Liver (tissue), 9 donors: ENCODE results near the gene CFAP45. TPM values are rescaled to one million over a fixed set of nuclear protein-coding genes. Genes with fewer than 3 reads are reported as not detected.

Experiments
- DNase-seq: peaks from one replicate; pipeline ENCODE4 v3.0.0-alpha.2; 2017; ENCODE audit warnings: low spot score
- H3K27ac ChIP-seq, 2 donors: one replicate each; pipeline ENCODE4 v1.7.0; 2013; ENCODE audit warnings: inconsistent platforms in 2 of 2, low read length in 2 of 2, control low read depth in 1 of 2, low read depth in 1 of 2, mild to moderate bottlenecking in 1 of 2
- H3K27me3 ChIP-seq, 4 donors: one replicate each; pipeline versions ENCODE4 v1.6.1 to v1.7.0; 2013; ENCODE audit warnings: low read length in 3 of 4, inconsistent platforms in 1 of 4, mild to moderate bottlenecking in 1 of 4, moderate library complexity in 1 of 4; ENCODE audit not compliant: control insufficient read depth in 4 of 4, insufficient read depth in 4 of 4
- H3K36me3 ChIP-seq, 4 donors: one replicate each; pipeline versions ENCODE4 v1.6.1 to v1.7.0; 2013; ENCODE audit warnings: low read length in 3 of 4, mild to moderate bottlenecking in 3 of 4, low read depth in 1 of 4, moderate library complexity in 1 of 4; ENCODE audit not compliant: control insufficient read depth in 4 of 4, insufficient read depth in 3 of 4
- H3K4me1 ChIP-seq, 4 donors: one replicate each; pipeline versions ENCODE4 v1.6.1 to v1.7.0; 2013; ENCODE audit warnings: low read length in 3 of 4, mild to moderate bottlenecking in 3 of 4, moderate library complexity in 1 of 4; ENCODE audit not compliant: control insufficient read depth in 4 of 4, insufficient read depth in 4 of 4
- H3K4me3 ChIP-seq, 3 donors: one replicate each; pipeline versions ENCODE4 v1.6.1 to v1.7.0; 2013; ENCODE audit warnings: low read length in 3 of 3, control low read depth in 1 of 3, low read depth in 1 of 3, mild to moderate bottlenecking in 1 of 3
- H3K9ac ChIP-seq, 2 donors: one replicate each; pipeline ENCODE4 v1.7.0; 2013; ENCODE audit warnings: low read length in 2 of 2, mild to moderate bottlenecking in 2 of 2, moderate library complexity in 2 of 2, control low read depth in 1 of 2, low read depth in 1 of 2
- H3K9me3 ChIP-seq, 4 donors: one replicate each; pipeline versions ENCODE4 v1.6.1 to v1.7.0; 2013; ENCODE audit warnings: low read length in 3 of 4; ENCODE audit not compliant: control insufficient read depth in 4 of 4
- ATF3 ChIP-seq: IDR thresholded peaks from 2 replicates; pipeline ENCODE4 v1.6.1; 2016; ENCODE audit warnings: antibody characterized with exemption
- EGR1 ChIP-seq, 2 donors: IDR thresholded peaks; 2 replicates each; pipeline ENCODE4 v1.6.1; 2016 to 2018; ENCODE audit warnings: antibody characterized with exemption in 2 of 2, low read depth in 2 of 2
- FOXA1 ChIP-seq: IDR thresholded peaks from 2 replicates; pipeline ENCODE4 v1.6.1; 2016; ENCODE audit warnings: antibody characterized with exemption
- FOXA2 ChIP-seq: IDR thresholded peaks from 2 replicates; pipeline ENCODE4 v1.6.1; 2016; ENCODE audit warnings: antibody characterized with exemption
- GABPA ChIP-seq, 2 donors: IDR thresholded peaks in 1 of 2; conservative IDR thresholded peaks in 1 of 2; 2 replicates each; pipeline ENCODE4 v1.6.1; 2016; ENCODE audit warnings: antibody characterized with exemption in 2 of 2, mild to moderate bottlenecking in 1 of 2, moderate library complexity in 1 of 2
- HNF4A ChIP-seq, 2 donors: conservative IDR thresholded peaks; 2 replicates each; pipeline ENCODE4 v1.6.1; 2016; ENCODE audit warnings: antibody characterized with exemption in 2 of 2, mild to moderate bottlenecking in 2 of 2
- HNF4G ChIP-seq: IDR thresholded peaks from 2 replicates; pipeline ENCODE4 v1.6.1; 2016; ENCODE audit warnings: antibody characterized with exemption
- JUND ChIP-seq, 2 donors: IDR thresholded peaks; 2 replicates each; pipeline ENCODE4 v1.6.1; 2016; ENCODE audit warnings: antibody characterized with exemption in 2 of 2
- NR2F2 ChIP-seq: IDR thresholded peaks from 2 replicates; pipeline ENCODE4 v1.6.1; 2016; ENCODE audit warnings: antibody characterized with exemption
- RAD21 ChIP-seq, 2 donors: IDR thresholded peaks; 2 replicates each; pipeline ENCODE4 v1.6.1; 2016; ENCODE audit warnings: antibody characterized with exemption in 2 of 2, mild to moderate bottlenecking in 2 of 2
- RXRA ChIP-seq, 2 donors: IDR thresholded peaks; 2 replicates each; pipeline ENCODE4 v1.6.1; 2017 to 2018; ENCODE audit warnings: antibody characterized with exemption in 2 of 2, mild to moderate bottlenecking in 1 of 2
- SP1 ChIP-seq: IDR thresholded peaks from 2 replicates; pipeline ENCODE4 v1.6.1; 2018; ENCODE audit warnings: antibody characterized with exemption, mild to moderate bottlenecking
- TAF1 ChIP-seq: conservative IDR thresholded peaks from 2 replicates; pipeline ENCODE4 v1.6.1; 2016; ENCODE audit warnings: antibody characterized with exemption, mild to moderate bottlenecking
- YY1 ChIP-seq: IDR thresholded peaks from 2 replicates; pipeline ENCODE4 v1.6.1; 2016; ENCODE audit warnings: antibody characterized with exemption, mild to moderate bottlenecking
- ZBTB33 ChIP-seq: IDR thresholded peaks from 2 replicates; pipeline ENCODE4 v1.6.1; 2016; ENCODE audit warnings: antibody characterized with exemption
- WGBS: extraction: QIAGEN DNeasy Blood & Tissue Kit; methylation state at CpG from one replicate; pipeline ENCODE4 v1.1.7; 2013; 5-methylcytosine and 5-hydroxymethylcytosine counted together
- polyA plus RNA-seq, 2 donors: library from polyadenylated mRNA; stranded (reverse) in 1 of 2; unstranded in 1 of 2; fragments of 200-250 nt in 1 of 2; fragments of >200 nt in 1 of 2; fragmentation: Nextera tagmentation in 1 of 2; extraction: Ambion mirVana in 1 of 2; gene quantifications; one replicate each; pipeline versions ENCODE4 v1.2.1 to v1.2.3, GENCODE V29; 2013 to 2015
- total RNA-seq, 2 donors: library from RNA; depleted of rRNA; stranded (reverse); fragments of >200 nt; gene quantifications; one replicate each; pipeline ENCODE4 v1.2.3, GENCODE V29; 2014
- TF ChIP-seq, protein P1 (sequence below): fragments of 150-350 bp; IDR thresholded peaks from 2 replicates; pipeline ENCODE4 v1.5.1; 2017; ENCODE audit warnings: improper control_type of control experiment, low read depth, low read length; ENCODE audit not compliant: missing input control
- TF ChIP-seq, protein P2 (sequence below): IDR thresholded peaks from 2 replicates; pipeline ENCODE4 v1.6.1; 2016; ENCODE audit warnings: antibody characterized with exemption
- TF ChIP-seq, protein P3 (sequence below): IDR thresholded peaks from 2 replicates; pipeline ENCODE4 v1.6.1; 2016; ENCODE audit warnings: antibody characterized with exemption, mild to moderate bottlenecking
- donor health status: healthy.
- donor health status: healthy.
- donor health status: healthy.
- donor health status: healthy.
- donor health status: healthy.

CFAP45 gene
- total and polyA plus RNA-seq, 4 donors: 0.03 to 0.24 TPM; not detected in 2

DNA sequence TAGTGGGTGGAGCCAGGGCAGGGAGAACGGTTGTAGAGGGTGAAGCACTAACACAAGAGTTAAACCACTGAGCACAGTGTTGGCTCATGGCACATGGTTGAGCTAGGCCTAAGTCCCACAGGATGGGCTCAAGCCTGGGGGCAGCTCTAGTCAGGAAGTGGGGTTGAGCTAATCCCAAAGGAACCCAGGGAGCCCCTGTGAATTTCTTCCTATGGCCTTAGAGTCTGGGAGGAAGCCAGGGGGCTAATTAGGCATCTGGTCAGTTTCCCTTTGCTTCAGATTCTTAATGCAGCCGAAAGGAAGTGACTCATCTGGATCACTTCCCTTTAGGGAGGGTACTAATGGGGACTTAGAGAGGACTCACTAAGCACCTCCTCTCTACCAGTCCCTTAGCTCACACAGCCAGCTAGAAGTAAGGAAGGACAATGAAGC lies 10.1 kb downstream of the CFAP45 start:
- WGBS: 59% methylated on average over 2 of the region's 2 CpGs
- Histone ChIP-seq H3K36me3 (no peaks in the 10 kb centered on the region), H3K4me1 (peaks cover 0 to 8% (median 0%) of the 10 kb centered on the region in 4 donors), H3K4me3 (no peak overlapping the region), H3K9ac (no peak overlapping the region), H3K27me3 (no peaks in the 10 kb centered on the region), H3K27ac (peak overlapping the region; percentile 52 to 59), H3K9me3 (no peaks in the 10 kb centered on the region)
- no peak for TF ChIP-seq HNF4G
- TF ChIP-seq, protein P1, sequence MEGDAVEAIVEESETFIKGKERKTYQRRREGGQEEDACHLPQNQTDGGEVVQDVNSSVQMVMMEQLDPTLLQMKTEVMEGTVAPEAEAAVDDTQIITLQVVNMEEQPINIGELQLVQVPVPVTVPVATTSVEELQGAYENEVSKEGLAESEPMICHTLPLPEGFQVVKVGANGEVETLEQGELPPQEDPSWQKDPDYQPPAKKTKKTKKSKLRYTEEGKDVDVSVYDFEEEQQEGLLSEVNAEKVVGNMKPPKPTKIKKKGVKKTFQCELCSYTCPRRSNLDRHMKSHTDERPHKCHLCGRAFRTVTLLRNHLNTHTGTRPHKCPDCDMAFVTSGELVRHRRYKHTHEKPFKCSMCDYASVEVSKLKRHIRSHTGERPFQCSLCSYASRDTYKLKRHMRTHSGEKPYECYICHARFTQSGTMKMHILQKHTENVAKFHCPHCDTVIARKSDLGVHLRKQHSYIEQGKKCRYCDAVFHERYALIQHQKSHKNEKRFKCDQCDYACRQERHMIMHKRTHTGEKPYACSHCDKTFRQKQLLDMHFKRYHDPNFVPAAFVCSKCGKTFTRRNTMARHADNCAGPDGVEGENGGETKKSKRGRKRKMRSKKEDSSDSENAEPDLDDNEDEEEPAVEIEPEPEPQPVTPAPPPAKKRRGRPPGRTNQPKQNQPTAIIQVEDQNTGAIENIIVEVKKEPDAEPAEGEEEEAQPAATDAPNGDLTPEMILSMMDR: no peak
- no peak for TF ChIP-seq EGR1 (IDR thresholded peaks at IDR 0.05; ENCODE audit: low read depth in 2 of 2)
- peak in 1 of 2 donors; percentile 13 for TF ChIP-seq RXRA (IDR thresholded peaks at IDR 0.05)
- no peak for TF ChIP-seq FOXA1
- TF ChIP-seq, protein P2, sequence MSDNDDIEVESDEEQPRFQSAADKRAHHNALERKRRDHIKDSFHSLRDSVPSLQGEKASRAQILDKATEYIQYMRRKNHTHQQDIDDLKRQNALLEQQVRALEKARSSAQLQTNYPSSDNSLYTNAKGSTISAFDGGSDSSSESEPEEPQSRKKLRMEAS: peak; percentile 28
- TF ChIP-seq JUND (IDR thresholded peaks at IDR 0.05): peak; percentile 89 to 91
- no peak for TF ChIP-seq ZBTB33
- peak; percentile 34 for TF ChIP-seq SP1
- TF ChIP-seq, protein P3, sequence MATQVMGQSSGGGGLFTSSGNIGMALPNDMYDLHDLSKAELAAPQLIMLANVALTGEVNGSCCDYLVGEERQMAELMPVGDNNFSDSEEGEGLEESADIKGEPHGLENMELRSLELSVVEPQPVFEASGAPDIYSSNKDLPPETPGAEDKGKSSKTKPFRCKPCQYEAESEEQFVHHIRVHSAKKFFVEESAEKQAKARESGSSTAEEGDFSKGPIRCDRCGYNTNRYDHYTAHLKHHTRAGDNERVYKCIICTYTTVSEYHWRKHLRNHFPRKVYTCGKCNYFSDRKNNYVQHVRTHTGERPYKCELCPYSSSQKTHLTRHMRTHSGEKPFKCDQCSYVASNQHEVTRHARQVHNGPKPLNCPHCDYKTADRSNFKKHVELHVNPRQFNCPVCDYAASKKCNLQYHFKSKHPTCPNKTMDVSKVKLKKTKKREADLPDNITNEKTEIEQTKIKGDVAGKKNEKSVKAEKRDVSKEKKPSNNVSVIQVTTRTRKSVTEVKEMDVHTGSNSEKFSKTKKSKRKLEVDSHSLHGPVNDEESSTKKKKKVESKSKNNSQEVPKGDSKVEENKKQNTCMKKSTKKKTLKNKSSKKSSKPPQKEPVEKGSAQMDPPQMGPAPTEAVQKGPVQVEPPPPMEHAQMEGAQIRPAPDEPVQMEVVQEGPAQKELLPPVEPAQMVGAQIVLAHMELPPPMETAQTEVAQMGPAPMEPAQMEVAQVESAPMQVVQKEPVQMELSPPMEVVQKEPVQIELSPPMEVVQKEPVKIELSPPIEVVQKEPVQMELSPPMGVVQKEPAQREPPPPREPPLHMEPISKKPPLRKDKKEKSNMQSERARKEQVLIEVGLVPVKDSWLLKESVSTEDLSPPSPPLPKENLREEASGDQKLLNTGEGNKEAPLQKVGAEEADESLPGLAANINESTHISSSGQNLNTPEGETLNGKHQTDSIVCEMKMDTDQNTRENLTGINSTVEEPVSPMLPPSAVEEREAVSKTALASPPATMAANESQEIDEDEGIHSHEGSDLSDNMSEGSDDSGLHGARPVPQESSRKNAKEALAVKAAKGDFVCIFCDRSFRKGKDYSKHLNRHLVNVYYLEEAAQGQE: no peak
- TF ChIP-seq ATF3: no peak
- no peak for TF ChIP-seq HNF4A (conservative IDR thresholded peaks at IDR 0.05)
- TF ChIP-seq NR2F2: peak; percentile 34
- TF ChIP-seq YY1: no peak
- no peak for TF ChIP-seq TAF1
- TF ChIP-seq RAD21 (IDR thresholded peaks at IDR 0.05): peak; percentile 28 to 37
- peak; percentile 27 to 57 for TF ChIP-seq GABPA (IDR thresholded peaks at IDR 0.05 in 1 of 2, conservative IDR thresholded peaks at IDR 0.05 in 1 of 2)
- no peak for TF ChIP-seq FOXA2
- DNase-seq: no peak
